HUES48 (cell line): ENCODE measurements around the gene FBXW4.

ENCODE experiments used
- H3K27ac ChIP-seq: one replicate; pipeline ENCODE4 v1.7.0; 2013; ENCODE audit warnings: low read depth, low read length, inconsistent platforms
- H3K27me3 ChIP-seq: 2 replicates; pipeline ENCODE4 v1.6.1; 2013; ENCODE audit warnings: mild to moderate bottlenecking, low read length; ENCODE audit not compliant: control insufficient read depth, insufficient read depth
- H3K36me3 ChIP-seq: 2 replicates; pipeline ENCODE4 v1.6.1; 2013; ENCODE audit warnings: low read length; ENCODE audit not compliant: control insufficient read depth, insufficient read depth
- H3K4me1 ChIP-seq: 2 replicates; pipeline ENCODE4 v1.6.1; 2013; ENCODE audit warnings: mild to moderate bottlenecking, low read length; ENCODE audit not compliant: control insufficient read depth, insufficient read depth
- H3K4me3 ChIP-seq: 2 replicates; pipeline ENCODE4 v1.5.1; 2013; ENCODE audit warnings: mild to moderate bottlenecking, low read depth, low read length
- H3K9ac ChIP-seq: 2 replicates; pipeline ENCODE4 v1.6.1; 2013; ENCODE audit warnings: mild to moderate bottlenecking, low read depth, low read length, moderate library complexity
- H3K9me3 ChIP-seq: 2 replicates; pipeline ENCODE4 v1.6.1; 2013; ENCODE audit warnings: low read length; ENCODE audit not compliant: control insufficient read depth, insufficient read depth

FBXW4 gene

DNA sequence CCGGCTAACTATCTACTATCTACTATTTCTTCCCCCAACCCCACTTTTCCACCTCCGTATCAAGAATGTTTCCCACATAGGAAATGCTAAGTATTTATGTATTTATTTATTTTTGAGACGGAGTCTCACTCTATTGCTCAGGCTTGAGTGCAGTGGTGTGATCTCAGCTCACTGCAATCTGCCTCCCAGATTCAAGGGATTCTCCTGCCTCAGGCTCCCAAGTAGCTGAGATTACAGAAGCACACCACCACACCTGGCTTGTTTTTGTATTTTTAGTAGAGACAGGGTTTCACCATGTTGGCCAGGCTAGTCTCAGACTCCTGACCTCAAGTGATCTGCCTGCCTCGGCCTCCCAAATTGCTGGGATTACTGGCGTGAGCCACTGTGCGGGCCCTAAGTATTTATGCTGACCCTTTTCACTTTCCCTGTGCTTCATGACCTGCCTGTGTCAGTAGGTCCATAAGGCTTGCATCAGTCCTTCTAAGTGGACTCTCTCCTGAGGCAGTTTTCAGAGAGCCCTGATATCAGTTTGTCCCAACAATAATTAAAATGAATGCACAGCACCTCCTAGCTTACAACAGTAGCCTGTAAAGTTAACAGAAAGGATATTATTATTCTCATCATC, 25.7 kb upstream of the FBXW4 start:
- H3K9ac ChIP-seq: no peak overlapping the region
- H3K9me3 ChIP-seq: no peaks in the 10 kb centered on the region
- no peaks in the 10 kb centered on the region for H3K27me3 ChIP-seq
- H3K36me3 ChIP-seq: no peaks in the 10 kb centered on the region
- H3K4me3 ChIP-seq: no peak overlapping the region
- peaks cover 17% of the 10 kb centered on the region for H3K4me1 ChIP-seq
- no peak overlapping the region for H3K27ac ChIP-seq

DNA sequence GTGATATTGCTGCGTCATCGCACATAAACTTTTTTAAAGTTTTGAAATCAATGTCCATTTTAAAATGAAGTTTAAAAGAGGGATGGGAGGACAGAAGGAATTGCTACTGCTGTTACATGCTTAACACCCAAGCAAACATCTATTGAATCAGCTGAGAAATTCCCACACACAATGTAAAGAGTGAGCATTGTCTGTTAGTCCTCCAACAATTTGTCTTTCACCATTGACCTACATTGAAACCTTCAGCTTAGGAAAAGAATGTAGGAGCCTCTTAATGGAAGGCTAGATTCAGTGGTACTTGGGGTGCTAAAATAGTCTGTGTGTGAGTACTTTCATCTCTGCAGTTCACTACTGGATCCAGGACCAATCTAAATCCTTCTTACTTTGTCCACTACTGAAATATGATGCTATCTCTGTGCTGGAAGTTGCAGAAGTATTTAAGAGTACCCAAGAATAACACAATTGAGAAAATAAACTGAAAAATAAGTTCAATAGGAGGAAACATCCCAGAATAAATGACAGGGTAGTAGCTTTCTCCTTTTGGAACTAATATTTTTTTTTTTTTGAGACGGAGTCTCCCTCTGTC, 23.8 kb upstream of the FBXW4 start:
- no peak overlapping the region for H3K27ac ChIP-seq
- no peak overlapping the region for H3K9ac ChIP-seq
- no peaks in the 10 kb centered on the region for H3K9me3 ChIP-seq
- H3K4me1 ChIP-seq: peaks cover 4% of the 10 kb centered on the region; the same call in 1 of the 2 replicates
- no peaks in the 10 kb centered on the region for H3K36me3 ChIP-seq
- H3K27me3 ChIP-seq: no peaks in the 10 kb centered on the region
- no peak overlapping the region for H3K4me3 ChIP-seq

DNA sequence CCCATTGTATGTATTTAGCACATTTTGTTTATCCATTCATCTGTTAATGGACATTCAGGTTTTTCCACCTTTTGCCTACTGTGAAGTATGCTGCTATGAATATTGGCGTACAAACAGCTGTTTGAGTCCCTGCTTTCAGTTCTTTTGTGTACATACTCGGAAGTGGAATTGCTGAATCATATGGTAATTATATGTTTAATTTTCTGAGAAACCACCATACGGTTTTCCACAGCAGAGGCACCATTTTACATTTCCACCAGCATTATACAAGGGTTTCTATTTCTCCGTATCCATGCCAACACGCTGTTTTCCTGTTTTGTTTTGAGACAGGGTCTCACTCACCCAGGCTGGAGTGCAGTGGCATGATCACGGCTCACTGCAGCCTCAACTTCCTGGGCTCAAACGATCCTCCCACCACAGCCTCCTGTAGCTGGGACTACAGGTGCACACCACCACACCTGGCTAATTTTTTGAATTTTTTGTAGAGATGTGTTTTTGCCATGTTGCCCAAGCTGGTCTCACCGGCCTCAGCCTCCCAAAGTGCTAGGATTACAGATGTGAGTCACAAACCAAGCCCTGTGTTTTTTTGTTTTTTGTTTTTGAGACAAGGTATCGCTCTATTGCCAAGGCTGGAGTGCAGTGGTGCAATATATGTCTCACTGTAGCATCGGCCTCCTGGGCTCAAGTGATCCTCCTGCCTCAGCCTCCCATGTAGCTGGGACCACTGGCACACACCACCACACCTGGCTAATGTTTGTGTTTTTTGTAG, 22.1 kb upstream of the FBXW4 start:
- H3K9me3 ChIP-seq: no peaks in the 10 kb centered on the region
- H3K4me3 ChIP-seq: no peak overlapping the region
- no peaks in the 10 kb centered on the region for H3K36me3 ChIP-seq
- H3K9ac ChIP-seq: no peak overlapping the region
- no peak overlapping the region for H3K27ac ChIP-seq
- H3K27me3 ChIP-seq: no peaks in the 10 kb centered on the region
- H3K4me1 ChIP-seq: peaks cover 4% of the 10 kb centered on the region; the same call in 1 of the 2 replicates

DNA sequence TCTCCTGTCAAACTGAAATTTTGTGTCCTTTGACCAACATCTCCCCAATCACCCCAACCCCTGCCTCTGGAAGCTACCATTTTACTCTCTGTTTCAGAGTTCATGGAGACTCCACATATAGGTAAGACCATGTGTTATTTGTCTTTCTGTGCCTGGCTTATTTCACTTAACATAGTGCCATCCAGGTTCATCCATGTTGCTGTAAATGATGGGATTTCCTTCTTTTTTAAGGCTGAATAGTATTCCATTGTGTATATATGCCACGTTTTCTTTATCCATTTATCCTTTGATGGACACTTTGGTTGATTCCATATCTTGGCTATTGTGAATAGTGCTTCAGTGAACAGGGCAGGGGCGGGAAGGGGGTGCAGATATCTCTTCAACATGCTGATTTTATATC, 18.0 kb upstream of the FBXW4 start:
- no peak overlapping the region for H3K27ac ChIP-seq
- 0 out of 2 replicates have a peak, but pooled peaks cover 8% of the 10 kb centered on the region for H3K4me1 ChIP-seq
- H3K27me3 ChIP-seq: no peaks in the 10 kb centered on the region; the same call in 1 of the 2 replicates
- no peak overlapping the region for H3K4me3 ChIP-seq
- no peak overlapping the region for H3K9ac ChIP-seq
- H3K9me3 ChIP-seq: no peaks in the 10 kb centered on the region
- H3K36me3 ChIP-seq: no peaks in the 10 kb centered on the region

DNA sequence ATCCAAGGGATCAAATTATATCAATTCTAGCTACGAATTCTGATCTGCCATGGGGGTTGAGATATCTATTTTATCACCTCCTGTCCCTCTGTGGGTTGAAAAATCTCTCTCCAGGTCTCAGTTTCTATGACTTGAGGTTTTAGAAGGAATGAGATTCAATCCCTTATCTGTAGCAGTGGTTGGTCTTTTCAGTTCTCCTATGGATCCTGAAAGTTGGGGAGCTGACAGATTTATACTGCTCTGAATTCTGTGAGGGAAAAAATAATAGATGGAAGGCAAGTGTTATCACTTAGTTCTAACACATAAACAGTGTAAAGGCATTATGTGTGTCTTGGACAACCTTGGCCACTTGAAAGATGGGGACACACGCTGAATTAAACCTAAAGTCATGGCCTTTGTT, 15.8 kb upstream of the FBXW4 start:
- H3K36me3 ChIP-seq: no peaks in the 10 kb centered on the region
- H3K4me3 ChIP-seq: no peak overlapping the region
- no peaks in the 10 kb centered on the region; the same call in 1 of the 2 replicates for H3K27me3 ChIP-seq
- no peak overlapping the region for H3K27ac ChIP-seq
- no peak overlapping the region for H3K9ac ChIP-seq
- 0 out of 2 replicates have a peak, but pooled peaks cover 8% of the 10 kb centered on the region for H3K4me1 ChIP-seq
- no peaks in the 10 kb centered on the region for H3K9me3 ChIP-seq

DNA sequence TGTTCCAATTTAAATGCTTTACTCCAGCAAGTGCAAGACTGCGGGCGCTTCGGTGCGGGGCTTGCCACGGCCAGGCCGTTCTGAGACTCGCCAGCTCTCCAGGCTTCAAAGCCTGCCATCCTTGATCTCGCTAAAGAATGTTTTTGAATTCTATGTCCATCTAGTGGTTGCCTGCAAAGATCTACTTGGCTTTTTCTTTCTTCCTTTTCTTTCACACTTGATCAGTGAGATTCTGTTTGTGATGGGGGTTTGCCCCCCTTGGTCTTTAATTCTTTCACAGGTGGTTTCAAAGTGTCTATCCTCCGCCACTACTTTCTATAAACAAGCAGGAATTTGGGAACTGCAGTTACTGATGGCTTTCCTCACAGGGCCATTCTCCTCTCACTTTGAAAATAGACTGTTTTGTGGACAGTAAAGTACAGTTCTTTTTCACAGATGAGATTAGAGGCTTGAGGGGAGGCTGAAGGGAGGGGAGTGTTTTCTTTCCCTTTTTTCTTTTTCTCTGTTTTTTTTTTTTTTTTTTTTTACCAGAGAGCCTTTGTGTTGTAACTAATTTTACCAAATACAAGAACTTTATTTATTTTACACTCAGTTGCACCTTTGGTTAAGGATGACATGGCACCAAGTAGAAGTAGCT, 15.2 kb upstream of the FBXW4 start:
- H3K9me3 ChIP-seq: no peaks in the 10 kb centered on the region
- H3K36me3 ChIP-seq: no peaks in the 10 kb centered on the region
- H3K27me3 ChIP-seq: no peaks in the 10 kb centered on the region; the same call in 1 of the 2 replicates
- H3K9ac ChIP-seq: no peak overlapping the region
- 0 out of 2 replicates have a peak, but pooled peaks cover 8% of the 10 kb centered on the region for H3K4me1 ChIP-seq
- H3K4me3 ChIP-seq: no peak overlapping the region
- H3K27ac ChIP-seq: no peak overlapping the region

DNA sequence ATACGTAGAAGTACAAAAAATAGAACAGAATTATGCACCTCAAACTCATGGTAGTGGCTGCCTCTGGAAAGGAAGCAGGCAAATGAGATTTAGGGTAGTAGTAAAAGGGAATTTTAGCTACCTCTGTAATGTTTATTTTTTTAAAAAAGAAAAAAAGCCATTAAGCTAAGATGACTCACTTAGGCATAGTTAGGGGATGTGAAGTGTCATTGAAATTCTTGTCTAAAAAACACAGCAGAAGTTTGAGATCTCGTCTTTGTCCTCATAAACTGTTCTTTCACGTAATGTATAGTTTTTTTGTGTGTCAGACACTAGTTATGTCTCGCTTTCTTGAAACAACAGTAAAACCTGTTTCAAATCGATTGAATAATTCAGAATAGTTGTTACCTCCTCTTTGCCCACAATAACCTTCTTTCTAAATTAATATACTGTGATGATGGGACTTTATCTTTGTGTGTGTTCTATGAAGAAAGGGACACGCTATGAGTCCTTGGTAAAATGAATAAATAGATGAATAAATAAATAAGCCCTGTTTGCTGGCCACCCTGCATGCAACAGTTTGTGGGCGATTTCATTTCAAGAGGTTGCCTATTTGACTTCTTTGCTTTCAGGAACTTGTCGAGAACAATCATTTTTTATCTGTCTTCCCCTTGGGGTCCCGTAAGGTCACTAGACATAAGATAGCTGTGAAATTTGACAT, 14.5 kb upstream of the FBXW4 start:
- no peaks in the 10 kb centered on the region for H3K36me3 ChIP-seq
- H3K4me3 ChIP-seq: no peak overlapping the region
- H3K9me3 ChIP-seq: no peaks in the 10 kb centered on the region
- 0 out of 2 replicates have a peak, but pooled peaks cover 8% of the 10 kb centered on the region for H3K4me1 ChIP-seq
- H3K9ac ChIP-seq: no peak overlapping the region
- no peak overlapping the region for H3K27ac ChIP-seq
- no peaks in the 10 kb centered on the region; the same call in 1 of the 2 replicates for H3K27me3 ChIP-seq

DNA sequence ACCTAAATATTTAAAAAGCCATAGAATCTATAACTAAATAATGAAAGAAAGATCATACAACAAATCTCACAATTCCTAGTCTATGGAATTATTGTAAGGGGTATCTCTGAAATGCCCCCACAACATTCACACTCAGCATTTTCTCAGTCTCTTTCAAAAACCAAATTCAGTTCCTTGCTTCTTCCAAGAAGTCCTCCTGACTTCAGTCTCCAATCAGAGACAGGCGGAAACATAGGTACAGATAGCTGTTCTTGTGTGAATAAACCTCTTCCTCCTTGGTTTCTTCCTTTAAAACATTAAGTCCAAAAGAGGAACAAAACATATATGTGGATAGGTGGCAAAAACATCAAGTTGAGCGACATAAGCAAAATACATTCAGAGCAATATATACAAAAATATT, 13.9 kb upstream of the FBXW4 start:
- no peaks in the 10 kb centered on the region for H3K9me3 ChIP-seq
- H3K36me3 ChIP-seq: no peaks in the 10 kb centered on the region
- H3K9ac ChIP-seq: no peak overlapping the region
- H3K4me1 ChIP-seq: 0 out of 2 replicates have a peak, but pooled peaks cover 8% of the 10 kb centered on the region
- H3K27ac ChIP-seq: no peak overlapping the region
- no peak overlapping the region for H3K4me3 ChIP-seq
- H3K27me3 ChIP-seq: no peaks in the 10 kb centered on the region; the same call in 1 of the 2 replicates

DNA sequence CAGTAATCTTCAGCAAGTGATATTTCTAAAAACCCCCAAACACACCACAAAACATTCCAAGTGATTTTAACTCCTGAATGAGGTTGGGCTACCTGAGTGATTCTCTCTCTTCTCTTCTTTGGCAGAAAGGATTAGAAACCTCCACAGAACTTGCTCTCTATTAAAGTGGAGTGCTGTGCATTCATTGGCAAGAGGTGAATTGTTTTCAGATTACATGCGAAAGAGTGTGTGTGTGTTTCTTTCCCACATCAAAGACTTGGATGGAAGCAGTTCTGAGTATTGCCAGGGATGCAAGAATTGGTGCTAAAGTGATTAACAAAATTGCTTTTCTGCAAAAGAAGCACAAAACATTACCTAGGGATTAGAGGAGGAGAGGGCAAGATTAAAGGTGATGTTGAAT, 13.1 kb upstream of the FBXW4 start:
- Histone ChIP-seq H3K9me3 (no peaks in the 10 kb centered on the region), H3K27me3 (no peaks in the 10 kb centered on the region; the same call in 1 of the 2 replicates), H3K4me1 (0 out of 2 replicates have a peak, but pooled peaks cover 8% of the 10 kb centered on the region), H3K4me3 (no peak overlapping the region), H3K27ac (no peak overlapping the region), H3K9ac (no peak overlapping the region), H3K36me3 (no peaks in the 10 kb centered on the region)

DNA sequence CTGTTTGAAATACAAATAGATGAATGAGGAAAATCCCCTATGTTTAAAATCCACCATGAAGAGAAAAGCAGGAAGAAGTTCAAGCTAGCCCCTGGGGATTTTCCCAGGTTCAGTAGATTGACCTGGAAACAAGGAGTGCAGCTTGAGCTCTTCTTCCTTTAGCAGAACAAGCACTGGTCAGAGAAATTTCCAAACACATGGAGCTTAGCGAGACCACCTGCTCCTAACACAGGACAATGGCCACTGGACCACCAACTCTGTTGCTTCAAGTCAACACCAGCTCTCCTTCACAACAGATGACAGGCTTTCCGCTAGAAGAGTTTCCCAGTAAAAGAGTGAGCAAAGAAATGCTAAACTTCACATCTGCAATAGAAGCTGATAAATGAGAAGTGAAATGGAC, 9.4 kb upstream of the FBXW4 start:
- Histone ChIP-seq H3K9me3 (no peaks in the 10 kb centered on the region), H3K36me3 (no peaks in the 10 kb centered on the region), H3K27ac (no peak overlapping the region), H3K9ac (no peak overlapping the region), H3K4me3 (no peak overlapping the region), H3K4me1 (no peaks in the 10 kb centered on the region), H3K27me3 (no peaks in the 10 kb centered on the region; the same call in 1 of the 2 replicates)
